Measurements from ENCODE around the gene VBP1.

GRCh38 chrX:155279873-155280272 is 63.6 kb downstream of the VBP1 start:
- TF ChIP-seq CREB5 (CRISPR knock-in tag; IDR thresholded peaks at IDR 0.05; ENCODE audit: low read depth) (no peak), TSHZ2 (CRISPR knock-in tag; IDR thresholded peaks at IDR 0.05) (no peak), OSR1 (CRISPR knock-in tag; IDR thresholded peaks at IDR 0.05) (no peak), ZNF8 (CRISPR knock-in tag; IDR thresholded peaks at IDR 0.05) (no peak), GLIS3 (CRISPR knock-in tag; IDR thresholded peaks at IDR 0.05) (no peak)

Data from SK-N-SH treated with all-trans-retinoic acid at 6 μM for 48 hours (cell line).